GM12873 (cell line): Measurements from ENCODE around the gene HMSD.

ENCODE experiments used
- CTCF ChIP-seq: IDR thresholded peaks from 2 replicates; pipeline ENCODE4 v1.5.1; 2012; ENCODE audit warnings: low read depth, mild to moderate bottlenecking, moderate library complexity, low read length, control low read depth; ENCODE audit not compliant: insufficient read depth; ENCODE audit errors: missing control alignments

Gene HMSD

GRCh38 chr18:63997606-63998005 lies 48.5 kb downstream of the HMSD start:
- TF ChIP-seq CTCF: no peak

GRCh38 chr18:63999871-64000270 lies 50.8 kb downstream of the HMSD start:
- no peak for TF ChIP-seq CTCF

- TF ChIP-seq CTCF: no peak
Observed at GRCh38 chr18:64002581-64002980, 53.5 kb downstream of the HMSD start.

- TF ChIP-seq CTCF: no peak
Observed at GRCh38 chr18:64009305-64009704, 60.2 kb downstream of the HMSD start.
